Stimulated activated CD4-positive, alpha-beta T cell treated with anti-CD3 and anti-CD28 coated beads, TNF-alpha, amount 100 ng/mL, for 1 hour (primary cell): ENCODE data around the gene TRAF1.

Experiments
- DNase-seq, 3 donors: peaks; one replicate each; pipeline ENCODE4 v3.0.0-alpha.2; 2020; ENCODE audit warnings: low read depth in 3 of 3, low spot score in 1 of 3

The TRAF1 gene

DNA sequence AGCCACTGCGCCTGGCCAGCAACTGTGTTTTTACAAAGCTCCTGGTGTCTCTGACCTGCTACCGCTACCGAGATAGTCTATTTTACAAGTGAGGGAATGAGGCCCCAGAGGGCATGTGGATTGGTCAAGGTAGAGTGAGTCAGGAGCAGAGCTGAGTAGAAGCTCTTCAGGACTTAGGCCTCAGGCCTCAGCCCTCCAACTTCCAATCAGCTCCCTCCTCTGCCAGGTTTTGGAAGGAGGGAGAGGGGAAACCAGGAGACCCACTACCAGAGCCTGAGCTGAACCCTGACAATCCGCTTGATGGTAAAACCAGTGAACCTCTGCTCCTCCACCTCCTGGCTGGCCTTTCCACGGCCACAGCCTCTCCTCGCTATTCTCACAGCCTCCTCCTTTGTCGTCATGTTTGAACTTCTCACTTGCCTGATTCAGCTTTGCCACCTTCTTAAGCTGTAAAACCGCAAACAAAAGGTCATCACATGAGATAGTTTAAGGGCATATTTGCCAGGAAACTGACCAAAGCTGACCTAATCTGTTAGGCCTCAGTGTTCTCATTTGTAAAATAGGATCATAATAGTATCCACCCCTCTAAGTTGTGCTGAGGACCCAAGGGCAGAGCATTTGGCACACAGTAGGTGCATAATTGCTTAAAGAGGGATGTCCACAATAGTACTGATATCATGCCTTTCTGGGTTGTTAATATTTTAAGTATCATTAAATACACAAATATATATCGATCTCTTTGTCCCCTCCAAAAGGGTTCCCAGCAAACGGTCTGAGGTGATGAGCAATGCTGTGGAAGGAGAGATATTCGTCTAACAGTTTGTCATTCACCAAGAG is 1.7 kb downstream of the TRAF1 start:
- DNase-seq = no peak

DNA sequence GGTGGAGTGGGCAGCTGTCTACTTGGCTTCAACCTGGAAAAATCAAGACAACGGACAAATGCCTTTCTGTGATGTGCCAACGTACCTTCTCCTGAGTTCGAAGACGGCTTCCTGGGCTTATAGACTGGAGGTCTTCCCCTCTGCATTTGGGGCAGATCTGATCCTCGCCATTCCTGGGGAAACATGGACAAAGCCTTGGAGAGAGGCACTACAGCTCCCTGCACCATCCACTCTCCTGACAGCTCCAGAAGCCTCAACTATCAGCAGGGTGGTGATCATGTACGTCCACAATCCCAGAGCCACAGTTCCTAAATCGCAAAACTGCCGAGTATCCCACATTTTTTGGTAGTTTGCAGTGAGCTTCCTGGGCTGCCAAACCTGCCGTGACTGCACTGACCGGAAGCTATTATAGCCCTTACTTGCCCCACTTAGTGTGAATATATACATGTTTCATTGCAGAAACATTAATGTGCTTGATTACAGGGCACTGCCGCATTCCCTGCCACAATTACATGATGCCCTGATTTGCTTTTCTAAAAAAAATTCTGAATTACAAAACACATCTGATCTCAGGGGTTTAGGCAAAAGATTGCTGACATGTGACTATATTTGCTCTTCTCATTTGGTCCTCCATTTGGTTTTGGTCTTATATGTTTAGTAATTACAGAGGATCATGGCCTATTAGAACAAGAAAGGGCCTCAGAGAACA is 2.8 kb downstream of the TRAF1 start:
- DNase-seq = no peak

DNA sequence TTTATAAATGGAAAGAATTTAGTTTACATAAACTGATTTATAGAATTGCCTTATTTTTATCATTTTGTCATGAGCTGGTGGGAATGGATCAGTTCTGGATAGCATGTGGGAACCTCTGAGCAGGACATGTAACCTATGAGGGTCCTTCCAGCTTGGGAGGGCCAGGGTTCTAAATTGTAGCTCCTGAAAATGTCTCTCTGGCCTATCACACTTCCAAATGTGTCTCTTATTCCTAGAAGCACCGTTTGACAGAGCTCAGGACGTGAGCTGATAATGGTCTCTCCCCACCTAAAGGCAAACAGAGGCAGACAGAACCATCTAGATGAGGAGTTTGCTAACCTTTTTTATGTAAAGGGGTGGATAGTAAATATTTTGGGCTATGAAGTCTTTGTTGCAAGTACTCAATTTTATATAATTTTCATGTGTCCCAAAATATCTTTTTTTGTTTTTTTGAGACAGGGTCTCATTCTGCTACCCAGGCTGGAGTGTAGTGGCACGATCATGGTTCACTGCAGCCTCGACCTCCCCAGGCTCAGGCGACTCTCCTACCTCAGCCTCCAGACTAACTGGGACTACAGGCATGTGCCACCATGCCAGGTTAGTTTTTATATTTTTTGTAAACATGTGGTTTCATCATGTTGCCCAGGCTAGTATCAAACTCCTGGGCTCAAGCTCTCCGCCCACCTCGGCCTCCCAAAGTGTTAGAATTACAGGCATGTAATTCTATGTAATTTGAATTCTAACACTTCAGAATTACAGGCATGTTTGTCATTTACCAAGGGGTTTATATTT is 4.0 kb downstream of the TRAF1 start:
- DNase-seq = no peak

DNA sequence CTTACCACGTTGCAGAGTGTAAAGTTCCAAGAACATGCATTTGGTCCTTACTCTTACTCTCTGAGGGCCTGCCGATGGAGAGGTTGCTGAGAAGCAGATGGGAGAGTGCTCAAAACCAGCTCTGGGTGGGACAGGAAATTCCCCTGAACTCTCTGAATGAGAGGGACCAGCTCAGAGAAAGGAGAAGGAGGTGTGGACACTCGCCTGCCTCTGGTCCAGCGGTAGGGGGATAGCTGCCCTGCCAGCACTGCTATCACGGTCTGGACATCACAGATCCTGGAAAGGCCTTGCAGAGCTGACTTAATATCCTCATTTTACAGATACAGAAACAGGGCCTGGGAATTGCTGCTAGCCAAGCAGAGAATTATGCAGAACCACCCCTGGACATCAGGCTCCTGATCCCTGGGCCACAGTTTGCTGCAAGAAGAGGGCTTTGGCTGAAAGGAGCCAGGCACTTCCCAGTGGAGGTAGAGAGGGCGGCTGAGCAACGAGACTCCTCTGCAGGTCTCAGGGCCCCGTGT is 4.9 kb downstream of the TRAF1 start:
- DNase-seq = no peak

DNA sequence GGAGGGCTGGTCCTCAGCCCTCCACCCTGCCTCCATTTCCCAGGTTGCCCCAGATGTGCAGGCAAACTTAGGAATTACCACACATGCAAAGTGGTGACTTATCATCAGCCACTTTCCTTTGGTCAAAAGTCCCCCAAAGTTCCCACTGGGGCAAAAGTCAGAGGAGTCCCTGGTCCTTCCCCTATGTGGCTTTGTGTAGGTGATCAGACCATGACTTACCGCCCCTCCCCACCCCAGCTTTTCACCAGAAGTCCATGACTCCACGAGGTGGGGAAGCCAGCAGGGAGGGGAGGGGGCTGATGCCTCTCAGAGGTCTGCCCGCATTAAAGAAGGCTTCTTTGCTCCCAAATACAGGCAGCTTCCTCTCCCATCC is 5.8 kb downstream of the TRAF1 start:
- DNase-seq = no peak

DNA sequence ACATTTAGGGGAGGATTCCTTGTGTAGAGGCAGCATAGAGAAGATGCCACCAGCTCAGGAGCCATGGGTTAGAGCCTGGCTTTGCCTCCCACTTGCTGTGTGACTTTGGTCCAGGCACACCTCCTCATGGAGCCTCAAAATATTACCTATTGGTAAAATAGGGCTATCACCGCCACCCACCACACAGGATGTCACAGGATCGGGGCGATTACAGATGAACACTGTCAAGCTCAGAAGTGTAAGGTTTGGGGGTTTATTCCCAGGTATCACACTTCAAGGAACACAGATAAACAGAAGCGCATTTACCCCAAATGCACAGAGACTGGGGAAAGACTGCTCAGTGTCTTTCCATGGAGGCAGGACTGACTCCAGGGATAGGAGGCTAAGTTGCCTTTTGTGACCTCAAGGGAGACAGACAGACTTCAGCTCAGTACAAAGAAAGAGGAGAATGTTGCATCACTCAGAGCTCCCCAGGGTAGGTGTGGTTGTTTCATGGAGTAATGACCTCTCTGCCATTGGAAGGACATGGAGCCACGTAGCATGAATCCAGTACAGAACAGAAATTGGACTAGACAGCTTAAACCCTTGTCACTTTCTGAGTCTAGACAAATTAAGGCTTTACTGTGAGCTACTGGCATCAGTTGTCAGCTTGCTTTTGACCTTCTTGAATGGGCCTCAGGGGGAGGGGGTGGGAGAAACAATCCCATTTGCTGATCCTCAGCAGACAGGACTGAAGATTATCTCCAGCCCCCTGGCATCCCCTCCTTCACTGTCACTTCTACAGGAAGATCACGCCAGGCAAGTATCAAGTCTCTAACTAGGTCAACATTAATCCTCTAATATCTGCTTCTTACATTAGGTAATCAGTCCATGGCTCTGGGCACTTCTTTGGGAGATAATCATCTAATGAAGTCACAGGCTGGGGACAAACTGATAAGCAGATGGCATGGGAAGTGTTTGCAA is 6.5 kb downstream of the TRAF1 start:
- no peak for DNase-seq

DNA sequence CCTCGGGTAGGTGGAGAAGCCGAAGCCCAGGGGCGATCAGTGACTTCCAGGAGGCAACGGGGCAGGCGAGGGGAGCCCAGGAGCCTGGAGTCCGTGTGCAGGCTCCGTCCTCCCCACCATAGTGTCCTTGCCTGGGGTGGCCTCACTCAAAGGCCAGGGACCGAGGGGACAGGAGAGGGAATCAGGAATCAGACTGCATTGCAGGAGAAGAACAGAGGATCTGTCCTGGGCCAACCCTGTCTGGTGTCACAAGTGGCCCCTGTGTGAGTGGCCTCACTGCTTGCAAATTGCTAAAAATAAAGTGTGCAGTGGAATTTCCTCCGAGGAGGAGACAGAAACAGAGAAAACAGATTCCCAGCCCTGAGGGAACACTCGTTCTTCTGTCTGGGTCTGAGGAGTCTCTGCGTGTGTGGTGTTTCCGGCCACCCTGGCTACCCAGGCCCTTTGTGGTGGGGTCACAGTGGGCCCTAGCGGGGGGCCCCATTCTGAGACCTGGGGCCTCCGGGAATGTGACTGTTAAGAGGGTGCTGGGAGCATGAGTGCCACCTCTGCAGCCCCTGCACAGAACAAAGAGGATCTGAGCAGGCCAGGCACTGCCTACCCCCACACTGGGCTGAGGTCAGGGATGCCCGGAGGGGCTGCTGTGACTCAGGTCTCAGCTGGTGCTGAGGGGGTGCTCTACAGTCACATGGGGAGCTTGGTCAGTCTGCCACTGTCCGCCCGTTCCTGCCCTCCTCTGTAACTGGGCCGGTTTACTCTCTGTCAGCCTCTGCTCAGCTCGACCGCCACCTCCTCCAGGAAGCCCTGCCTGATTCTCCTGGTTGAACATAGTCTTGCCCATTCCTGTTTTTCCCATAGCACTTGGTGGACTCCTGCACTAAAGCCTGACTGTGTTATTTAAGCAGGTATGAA is 7.4 kb downstream of the TRAF1 start:
- peak in 1 of 3 donors; percentile 21 for DNase-seq

DNA sequence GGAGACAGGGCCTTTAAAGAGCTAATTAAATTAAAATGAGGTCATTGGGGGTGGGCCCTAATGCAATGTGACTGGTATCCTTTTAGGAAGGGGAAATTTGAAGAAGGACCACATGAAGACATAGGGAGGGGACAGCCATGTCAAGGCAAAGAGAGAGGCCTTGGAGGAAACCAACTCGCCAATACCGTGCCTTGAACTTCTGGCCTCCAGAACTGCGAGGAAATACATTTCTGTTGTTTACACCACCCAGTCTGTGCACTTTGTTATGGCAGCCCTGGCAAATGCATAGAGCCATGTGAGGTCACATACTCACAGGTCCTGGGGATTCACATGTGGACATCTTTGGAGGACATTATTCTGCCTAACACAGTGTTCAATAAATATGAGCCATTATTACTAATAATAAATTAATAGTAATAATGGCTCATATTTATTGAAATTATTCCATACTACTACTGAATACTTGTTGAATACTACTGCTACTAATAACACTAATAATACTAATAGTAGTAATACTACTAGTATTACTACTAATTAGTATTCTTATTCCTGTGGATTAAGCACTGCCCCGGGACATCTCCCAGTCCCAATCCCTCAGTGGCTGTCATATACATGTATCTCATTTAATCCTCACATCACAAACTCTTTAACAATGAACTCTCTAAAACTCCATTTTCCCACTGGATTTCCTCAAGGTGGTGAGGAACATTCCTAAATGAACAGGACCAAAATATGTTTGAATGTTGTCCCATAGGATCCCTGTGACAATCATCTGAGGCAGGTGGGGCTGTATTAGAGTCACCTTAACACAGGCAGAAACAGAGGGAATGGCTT is 8.4 kb downstream of the TRAF1 start:
- DNase-seq = no peak

DNA sequence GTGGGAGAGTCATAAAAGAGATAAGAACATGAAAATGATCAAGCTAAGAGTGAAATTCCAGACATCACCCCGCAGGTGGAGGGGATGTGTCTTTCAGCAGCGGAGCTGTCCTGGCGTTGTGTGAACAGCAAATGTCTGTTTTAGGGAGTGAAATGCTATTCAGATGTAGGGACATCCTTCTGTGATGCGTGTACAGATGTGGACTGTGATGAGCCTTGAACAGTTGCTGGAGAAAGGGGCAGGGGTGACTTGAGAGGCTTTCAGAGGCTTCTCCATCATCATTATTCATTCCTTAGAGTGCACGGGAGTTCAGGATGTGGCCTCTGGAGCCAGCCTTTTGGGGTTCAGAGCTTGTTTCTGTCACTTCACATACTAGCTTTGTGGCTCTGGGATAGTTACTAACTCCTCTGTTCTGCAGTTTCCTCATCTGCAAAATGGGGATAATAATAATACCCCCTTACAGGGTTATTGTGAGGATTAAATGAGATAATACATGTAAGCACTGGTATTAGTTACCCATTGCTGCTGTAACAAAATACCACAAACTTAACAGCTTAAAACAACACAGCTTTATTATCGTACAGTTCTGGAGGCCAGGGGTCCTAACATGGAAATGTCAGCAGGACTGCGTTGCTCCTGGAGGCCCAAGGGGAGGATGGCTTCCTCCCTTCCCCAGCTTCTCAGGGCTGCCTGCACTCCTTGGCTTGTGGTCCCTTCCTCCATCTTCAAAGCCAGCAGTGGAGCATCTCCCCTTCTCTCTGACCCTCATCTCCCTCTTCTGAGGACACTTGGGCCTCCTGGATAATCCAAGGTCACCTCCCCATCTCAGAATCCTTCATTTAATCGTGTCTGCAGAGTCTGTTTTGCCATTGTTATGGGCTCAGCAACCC is 9.4 kb downstream of the TRAF1 start:
- DNase-seq = no peak

DNA sequence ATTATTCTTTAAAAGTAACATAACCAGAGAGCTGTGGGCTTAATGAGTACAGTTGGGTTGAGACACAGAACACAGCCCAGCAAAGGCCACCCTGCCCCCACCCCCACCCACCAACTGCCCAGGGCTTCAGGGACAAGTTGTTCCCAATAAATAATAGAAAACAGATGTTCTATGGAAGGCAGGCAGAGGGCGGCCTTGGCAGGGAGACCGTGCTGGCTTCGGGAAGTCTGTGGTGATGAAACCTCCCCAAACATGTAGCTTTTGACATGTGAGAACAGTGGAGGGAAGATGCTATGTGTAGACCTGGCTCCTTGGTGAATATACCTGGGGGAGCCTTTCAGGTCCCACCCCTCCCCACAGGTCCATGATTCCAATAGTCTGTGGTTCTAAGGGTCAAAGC is 10.0 kb downstream of the TRAF1 start:
- no peak for DNase-seq

DNA sequence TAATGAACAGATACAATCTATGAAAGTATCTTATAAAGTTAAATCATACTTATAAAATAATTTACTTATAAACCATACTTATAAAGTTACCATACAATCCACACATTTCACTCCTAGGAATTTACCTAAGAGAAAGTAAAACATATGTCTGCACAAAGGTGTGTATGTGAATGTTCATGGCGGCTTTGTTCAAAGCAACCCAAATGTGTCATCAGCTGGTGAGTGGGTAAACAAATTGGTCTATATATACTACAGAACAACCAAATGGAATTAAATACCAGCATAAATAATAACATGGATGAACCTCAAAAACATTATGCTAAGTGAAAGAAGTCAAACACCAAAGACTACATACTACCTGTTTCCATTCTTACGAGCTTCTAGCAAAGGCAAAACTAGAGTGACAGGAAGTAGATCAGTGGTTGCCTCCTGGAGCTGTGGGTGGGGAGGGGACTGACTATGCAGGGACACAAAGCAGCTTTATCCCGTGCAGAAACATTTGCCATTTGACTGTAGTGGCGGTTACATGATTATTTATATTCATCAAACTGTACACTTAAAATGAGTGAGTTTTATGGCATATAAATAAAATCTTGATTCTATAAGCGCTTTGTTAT is 10.6 kb downstream of the TRAF1 start:
- no peak for DNase-seq

DNA sequence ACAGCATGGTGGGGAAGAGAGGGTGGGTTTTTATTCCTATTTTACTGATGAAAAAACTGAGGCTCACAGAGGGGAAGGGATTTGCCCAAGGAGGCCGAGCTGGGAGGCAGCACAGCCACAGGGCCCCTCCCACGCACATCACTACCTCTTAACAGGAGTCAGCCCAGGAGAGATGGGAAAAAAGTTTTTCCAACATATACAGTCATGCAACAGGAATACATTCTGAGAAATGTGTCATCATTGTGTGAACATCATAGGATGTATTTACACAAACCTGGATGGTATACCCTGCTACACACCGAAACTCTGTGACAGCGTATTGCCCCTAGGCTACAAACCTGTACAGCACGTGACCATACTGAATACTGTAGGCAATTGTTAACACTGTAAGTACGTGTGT is 11.6 kb downstream of the TRAF1 start:
- DNase-seq = no peak

DNA sequence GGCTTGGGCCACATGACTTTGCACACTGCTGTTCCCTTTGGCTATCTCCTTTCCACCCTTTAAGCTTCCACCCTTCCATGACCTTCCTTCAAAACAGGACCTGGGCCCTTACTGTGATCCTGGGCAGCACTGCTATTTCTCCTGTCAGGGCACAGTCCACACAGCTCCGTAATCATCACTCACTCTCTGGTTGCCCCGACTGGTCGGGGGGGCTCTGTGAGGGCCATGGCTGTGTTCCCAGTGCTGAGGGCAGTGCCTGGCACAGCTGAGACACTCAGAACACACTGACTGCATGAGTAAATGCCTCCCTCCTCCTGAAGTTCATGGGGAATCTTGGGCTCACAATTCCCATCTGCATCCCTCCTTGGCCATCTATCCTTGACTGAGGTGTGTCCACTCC is 12.2 kb downstream of the TRAF1 start:
- peak in 1 of 3 donors; percentile 10 for DNase-seq

DNA sequence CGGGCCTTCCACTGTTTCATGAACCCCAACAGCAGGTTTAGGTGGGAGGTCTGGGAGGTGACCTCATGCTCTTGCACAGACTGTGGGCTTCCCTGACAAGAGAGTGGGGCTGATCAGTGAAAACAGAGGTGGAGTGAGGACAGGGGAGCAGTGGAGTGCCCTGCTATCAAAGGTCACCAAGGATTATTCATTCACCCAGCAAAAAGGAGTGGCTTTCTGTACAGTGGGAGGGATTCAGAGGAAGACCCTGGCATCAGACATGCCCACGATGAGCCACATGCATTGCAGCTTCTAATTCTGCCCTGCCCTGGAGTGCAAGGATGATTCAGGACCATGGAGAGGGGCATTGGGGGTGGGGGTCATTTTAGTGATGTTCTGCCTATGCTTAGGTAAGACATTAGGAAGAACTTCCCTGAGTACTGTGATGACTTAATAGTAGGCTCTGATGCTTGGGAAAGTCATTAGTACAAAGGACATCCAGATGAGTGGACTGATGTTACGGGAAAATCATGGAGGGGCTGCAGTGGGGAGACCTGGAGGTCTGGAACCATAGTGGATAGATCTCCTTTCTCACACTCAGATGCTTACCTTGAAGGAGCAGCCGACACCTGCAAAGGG is 12.8 kb downstream of the TRAF1 start:
- DNase-seq = no peak

DNA sequence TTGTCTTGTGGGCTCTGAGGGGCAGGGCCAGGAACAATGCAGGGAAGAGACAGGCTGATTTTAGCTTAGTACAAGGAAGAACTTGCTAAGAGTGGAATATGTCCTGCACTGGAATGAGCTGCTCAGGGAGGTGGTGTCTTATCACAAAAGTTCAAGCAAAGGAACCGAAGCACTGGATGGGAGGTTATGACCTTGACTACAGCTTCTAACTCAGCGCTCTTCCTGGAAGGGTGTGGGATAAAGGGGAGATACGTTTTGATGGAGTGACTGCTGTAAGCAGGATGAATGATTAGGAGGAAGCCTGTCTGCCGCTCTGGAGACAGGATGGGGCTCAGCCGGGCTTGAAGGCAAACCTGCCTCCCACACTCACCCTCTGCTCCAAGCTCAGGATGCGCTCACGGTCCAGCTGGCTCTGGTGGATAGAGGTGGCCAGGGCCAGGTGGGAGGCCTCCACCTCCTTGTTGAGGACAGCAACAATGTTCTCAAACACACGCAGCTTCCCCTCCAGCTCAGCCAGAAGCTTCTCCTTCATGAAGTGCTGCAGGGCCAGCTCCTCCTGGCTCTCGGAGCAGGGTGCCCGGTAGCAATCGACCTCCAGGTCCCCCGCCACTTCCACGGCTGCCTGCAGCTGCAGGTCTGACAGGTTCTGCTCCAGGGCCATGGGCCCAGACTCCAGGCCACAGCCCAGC is 13.5 kb downstream of the TRAF1 start:
- no peak for DNase-seq

DNA sequence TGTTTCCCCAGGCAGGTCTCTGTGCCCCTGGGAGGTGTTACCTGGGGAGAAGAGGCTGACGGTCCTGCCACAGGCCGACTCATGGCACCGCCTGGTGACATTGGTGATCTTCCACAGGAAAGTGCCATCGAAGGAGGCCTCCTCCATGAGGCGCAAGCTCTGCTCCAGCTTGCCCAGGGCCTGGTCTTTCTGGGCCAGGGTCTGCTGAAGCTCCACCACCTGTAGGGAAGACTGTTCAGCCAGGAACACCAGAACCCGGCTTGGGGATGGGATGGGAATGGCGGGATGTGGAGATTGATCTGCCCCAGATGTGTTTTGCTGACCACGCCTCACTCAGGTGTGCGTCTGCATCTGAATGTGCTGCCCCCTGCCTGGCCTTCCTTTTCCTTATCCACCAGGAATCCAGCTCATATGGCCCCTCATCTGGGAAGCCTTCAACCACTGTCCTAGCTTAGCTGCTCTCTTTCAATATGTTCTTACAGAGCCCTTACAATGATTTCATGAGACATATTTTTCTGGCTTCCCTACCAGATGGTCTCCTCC is 15.2 kb downstream of the TRAF1 start:
- DNase-seq = no peak
